Measurements from ENCODE around the gene KRT78. TPM values are rescaled to one million over a fixed set of nuclear protein-coding genes. Genes with fewer than 3 reads are reported as not detected.
"Not testable (repeated sequence)": the region's sequence is repeated elsewhere in the genome, so short reads cannot be mapped to it uniquely, and the experiment has no call there.

Gene KRT78
- total RNA-seq, 1 experiment from 2014 or later, result not detected

DNA sequence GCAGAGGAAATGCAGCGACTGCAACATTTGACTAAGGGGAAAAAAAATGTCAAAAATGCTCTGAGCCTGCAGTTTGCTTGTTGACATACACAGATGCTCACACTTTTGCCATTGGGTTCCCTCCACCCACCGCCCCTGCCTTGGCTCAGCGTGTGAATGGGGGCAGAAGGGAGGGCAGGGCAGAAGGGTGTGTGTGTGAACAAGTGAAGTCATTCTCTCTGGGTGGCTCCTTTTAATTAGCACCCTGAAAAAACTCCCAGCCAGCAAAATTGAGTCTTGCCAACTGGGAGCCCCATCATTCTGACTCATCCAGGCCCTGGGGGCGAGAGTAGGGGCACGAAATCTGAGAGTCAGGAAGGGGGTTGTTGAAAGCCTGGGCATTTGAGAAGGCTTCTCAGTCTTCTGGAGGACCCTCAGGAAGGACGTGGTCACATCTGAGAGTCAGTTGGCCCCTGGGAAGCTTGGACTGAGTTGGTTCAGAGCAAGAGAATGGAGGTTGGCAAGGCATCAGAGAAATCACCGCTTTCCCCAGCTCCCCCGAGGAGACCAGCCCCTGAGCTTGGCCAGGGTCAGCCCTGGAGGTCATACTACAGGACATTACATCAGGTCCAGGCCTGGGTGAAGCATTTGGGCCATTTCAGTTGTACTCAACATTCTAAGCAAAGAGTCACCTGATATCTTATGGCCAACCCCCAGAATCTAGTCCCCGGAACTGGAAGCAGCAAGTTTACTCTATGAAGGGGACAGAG is 22.7 kb upstream of the KRT78 start:
- peak; percentile 70 for DNase-seq (ENCODE audit: low spot score)

DNA sequence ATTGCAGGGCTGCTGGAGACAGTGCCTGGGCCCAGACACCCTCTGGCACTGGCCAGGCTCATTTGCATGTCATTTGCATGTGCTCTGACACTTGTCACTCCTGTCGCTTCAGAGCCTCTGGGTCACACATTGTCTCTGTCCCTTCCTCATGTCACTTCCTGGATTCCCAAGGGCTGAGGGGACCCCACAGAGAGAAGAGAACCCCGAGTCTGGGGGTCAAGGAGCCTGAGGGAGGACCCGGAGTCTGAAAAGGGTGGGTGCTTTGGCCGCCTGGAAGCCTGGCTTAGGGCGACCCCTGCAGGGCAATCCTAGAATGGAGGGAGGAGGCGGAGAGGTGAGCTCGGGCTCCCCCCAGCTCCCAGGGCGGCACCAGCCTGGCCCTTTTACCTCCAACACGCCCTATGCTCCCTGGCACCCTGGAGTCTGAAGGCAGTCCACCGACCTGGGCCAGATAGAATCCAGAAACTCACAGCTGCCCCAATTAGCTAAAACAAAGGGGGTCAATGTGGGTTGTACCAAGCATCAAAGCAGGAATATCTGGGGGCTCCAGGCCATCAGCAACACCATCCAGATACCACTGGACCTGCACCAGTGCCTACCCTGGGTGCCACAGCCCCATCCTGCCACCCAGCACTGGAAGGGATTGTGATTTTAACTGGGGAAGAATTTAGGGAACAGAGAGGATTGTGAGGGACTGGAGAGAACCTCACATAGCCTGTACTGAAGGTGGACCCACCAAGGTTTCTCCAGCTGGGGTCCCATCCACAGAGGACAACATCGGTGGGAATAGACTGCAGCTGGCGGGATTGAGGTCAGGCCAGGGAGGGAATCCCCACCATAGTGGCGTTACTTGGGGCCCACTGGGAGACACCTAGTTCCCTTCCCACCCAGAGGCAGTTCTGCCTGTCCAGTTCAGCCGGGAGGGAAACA is 21.8 kb upstream of the KRT78 start:
- DNase-seq (ENCODE audit: low spot score), result peak; percentile 47

DNA sequence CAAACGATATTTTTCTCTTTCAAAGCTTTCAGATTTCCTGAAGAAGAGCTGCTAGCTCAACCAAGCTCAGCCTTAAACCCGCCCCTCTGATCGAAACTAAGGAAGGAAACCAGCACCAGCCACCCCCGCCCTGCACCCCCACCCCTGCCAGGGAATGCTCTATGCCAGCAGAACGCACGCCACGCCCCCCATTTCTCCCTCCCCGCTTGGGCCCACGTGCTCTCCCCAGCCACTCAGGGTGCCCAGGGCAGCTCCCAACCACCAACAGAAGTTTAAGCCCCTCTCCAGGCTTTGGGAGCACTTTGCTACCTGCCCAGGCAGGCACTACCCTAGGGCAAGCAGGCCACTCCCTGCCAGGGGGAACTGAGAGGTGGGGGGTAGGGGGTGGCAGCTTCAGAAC is 18.8 kb upstream of the KRT78 start:
- no peak for DNase-seq (ENCODE audit: low spot score)

DNA sequence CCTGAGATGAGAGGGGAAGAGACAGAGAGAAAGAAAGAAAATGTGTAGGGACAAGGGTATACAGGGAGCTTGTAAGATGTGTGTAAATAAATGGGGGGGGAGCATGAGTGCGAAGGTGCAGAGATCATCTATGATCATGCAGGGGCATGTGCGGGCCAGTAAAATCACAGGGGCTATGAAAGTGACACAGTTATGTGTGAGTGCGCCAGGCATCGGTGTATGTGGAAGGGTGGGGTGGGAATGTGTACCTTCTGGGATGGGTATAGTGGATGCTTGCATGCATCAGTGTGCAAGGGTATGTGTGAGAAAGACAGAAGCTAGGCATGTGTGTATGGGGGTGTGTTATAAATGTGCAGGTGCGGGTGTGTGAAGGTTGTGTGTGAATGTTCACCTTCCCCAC is 18.4 kb upstream of the KRT78 start:
- no peak for DNase-seq (ENCODE audit: low spot score)

DNA sequence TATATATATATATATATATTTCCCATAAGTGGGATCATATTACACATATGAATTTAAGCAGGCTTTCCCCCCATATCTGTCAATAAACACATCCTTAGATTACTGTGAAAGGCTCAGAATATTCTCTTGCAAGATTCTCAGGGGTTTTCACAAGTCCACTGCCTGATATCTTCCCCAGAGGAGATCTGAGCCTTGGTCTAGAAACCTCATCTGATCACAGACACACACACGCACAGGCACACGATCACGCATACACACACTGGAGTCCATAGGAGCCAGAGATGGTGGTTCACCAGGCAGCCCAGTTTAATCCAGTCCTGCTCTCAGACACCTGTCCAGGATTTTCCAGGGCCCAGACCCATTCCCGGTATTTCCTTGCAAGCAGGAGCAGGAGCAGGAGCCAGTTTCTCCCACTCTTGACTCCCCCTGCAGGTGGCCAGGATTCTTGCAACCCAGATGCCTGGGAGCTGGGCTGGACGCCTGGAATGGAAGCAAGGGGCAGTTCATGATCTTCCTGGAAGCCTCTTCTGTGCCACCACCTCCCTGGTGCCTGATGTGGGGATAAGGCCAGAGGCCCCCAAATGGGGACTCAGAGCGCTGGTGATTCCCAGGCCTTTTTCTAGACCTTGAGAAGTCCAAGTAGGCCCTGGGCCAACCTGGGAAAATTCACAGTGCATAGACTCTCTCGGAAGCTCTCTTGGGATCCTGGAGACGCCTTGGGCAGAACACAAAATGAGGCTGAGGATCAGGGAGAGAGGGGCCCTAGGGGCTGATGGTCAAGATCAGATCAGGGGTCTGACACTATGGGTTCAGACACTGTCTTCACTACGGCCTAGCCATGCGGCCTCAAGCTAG is 16.5 kb upstream of the KRT78 start:
- DNase-seq (ENCODE audit: low spot score), result peak; percentile 64

DNA sequence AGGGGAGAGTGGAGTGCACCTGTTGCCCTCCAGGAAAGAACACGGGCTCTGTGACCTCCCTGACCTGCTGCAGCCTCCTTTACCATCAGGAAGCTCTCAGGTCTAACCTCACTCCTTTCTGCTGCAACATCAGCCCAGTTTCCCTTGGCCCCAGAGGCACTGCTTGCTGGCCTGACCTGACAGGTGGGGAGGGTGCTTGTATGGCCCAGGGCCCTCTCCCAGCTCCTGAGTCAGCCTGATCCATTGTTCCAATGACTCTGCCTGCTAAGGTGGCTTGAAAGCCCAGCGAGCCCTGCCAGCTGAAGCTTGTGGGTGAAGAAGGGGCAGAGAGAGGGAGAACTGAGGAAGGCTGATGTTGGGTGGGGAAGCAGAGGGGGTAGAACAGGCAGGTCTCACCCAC is 13.2 kb upstream of the KRT78 start:
- no peak for DNase-seq (ENCODE audit: low spot score)

DNA sequence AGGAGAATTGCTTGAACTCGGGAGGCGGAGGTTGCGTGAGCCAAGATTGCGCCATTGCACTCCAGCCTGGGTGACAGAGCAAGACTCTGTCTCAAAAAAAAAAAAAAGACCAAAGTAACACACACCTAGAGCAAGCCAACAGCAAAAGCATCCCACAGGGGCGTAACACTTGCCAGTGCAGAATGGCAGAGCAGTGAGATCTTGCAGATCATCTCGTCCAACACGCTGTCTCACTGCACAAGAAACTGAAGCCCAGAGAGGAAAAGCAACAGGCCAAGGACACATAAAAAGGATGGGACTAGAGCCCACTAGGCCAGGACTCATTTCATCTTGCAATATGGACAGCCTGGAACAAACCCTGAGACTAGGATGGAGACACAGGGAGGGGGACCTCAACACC is 12.7 kb upstream of the KRT78 start:
- no peak for DNase-seq (ENCODE audit: low spot score)

DNA sequence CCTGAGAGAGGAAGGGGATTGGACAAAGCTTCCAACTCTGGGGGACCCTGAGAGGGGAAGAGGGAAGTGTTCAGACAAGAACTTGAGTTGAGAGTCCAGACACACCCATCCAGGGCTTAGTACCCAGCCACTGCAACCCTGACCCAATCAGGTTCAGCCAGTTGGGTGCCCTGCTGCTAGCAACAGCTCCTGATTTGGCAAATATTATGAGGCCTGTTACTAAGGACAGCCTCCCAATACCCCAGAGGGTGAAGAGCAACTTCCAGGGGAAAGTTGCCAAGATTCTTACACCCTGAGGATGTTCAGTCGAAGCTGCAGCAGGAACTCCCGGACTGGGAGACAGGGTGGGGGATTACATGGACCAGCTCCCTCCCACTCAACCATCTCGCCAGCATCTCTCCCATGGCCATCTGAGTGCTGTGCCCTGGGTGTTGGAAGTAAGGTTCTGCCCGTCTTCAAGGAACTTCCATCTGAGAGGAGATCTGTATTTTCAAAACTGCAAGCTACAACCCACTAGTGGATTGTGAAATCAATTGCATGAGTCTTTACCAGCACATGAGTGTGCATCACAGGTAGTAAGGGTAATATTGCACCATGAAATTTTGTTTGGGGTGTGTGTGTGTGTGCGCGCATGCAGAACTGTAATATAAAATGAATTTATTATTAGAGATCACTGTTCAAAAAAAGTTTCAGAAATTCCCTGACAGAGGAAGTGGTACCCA is 11.5 kb upstream of the KRT78 start:
- no peak for DNase-seq (ENCODE audit: low spot score)

DNA sequence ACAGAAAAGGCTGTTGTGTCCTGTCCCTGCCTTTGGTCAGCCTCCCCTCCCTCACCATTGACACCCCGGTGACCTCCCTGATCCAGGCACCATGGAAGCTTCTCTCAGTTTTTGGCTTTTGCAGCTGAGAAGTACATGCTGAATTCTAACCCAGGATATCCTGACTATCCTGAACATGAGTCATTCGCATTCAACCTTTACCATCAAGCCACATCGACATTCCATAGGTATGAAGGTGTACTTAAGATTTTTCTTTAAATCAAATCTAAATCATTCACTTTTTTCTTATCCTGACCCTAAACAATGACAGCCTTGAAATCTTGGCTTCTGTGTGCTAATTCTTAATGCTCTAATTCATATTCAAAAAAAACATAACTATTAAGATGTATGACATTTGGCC is 8.7 kb upstream of the KRT78 start:
- no peak for DNase-seq (ENCODE audit: low spot score)

DNA sequence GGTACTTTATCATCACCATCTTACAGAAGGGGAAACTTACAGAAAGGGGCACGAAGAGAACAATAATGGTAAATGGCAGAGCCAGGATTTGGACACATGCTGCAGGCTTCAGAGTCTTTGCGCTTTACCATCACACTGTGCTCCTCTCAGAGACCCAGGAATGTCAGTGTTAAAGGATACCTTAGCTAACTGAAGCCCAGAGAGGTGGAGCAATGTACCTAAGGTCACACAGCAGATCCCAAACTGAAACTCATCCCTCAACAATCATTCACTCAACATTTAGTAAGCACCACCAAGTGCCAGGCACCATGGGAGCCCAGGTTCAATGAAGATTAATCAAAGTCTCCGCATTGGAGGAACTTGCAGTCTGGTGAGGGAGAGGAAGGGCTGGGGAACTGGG is 8.0 kb upstream of the KRT78 start:
- DNase-seq (ENCODE audit: low spot score), result no peak

DNA sequence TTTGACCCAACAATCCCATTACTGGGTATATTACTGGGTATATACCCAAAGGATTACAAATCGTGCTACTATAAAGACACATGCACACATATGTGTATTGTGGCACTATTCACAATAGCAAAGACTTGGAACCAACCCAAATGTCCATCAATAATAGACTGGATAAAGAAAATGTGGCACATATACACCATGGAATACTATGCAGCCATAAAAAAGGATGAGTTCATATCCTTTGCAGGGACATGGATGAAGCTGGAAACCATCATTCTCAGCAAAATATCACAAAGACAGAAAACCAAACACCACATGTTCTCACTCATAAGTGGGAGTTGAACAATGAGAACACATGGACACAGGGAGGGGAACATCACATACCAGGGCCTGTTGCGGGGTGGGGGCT is 7.3 kb upstream of the KRT78 start:
- DNase-seq (ENCODE audit: low spot score), result not testable (repeated sequence)

DNA sequence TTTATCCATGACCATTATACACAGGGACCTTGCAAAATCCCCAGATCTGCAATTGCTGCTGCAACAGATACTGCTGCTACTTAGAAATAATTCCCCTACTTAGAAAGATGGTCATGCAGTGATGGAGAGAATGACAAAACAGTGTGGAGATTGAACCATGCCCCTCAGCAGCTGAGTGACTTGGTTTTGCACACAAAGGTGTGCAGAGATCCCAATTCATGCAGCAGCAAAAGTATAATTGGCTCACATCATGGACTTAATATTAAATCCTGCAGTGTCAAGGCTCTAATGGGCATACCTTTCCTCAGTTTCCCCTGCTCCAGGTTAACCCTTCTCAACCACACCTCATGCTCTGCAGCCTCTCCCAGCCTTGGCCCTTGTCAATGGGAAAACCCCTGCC is 3.0 kb upstream of the KRT78 start:
- no peak for DNase-seq (ENCODE audit: low spot score)

DNA sequence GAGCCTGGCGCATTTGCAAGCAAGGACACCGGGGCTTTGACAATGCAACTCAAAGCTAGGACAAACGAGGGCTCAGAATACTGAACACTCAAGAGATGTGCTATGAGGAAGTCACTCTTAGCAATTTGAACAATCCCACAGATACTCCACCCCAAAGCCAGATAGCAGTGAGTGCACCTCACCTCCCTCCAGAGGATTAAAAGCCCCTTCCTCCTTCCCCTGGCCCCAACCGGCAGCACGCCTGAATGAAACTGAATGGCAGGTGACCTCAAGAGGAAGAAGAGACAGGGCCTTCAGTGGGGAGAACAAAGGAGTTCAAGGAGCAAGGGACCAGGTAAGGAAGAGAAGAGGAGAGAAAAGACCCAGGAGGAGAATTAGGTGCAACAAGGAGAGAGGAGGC is 1.9 kb upstream of the KRT78 start:
- no peak for DNase-seq (ENCODE audit: low spot score)

DNA sequence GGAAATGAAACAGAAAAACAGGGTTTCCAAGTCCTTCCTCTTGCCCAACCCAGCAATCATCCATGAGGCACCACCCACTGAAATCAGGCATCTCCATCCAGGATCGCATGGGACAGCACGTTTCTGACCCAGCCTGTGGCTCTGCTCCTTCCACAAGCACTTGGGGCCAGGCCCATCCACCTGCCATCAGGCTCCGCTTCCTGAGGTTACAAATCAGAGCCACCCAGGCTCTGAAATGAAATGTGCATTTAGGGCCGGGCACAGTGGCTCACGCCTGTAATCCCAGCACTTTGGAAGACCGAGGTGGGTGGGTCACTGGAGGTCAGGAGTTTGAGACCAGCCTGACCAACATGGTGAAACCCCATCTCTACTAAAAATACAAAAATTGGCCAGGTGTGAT is 717 bp upstream of the KRT78 start:
- DNase-seq (ENCODE audit: low spot score), result no peak

DNA sequence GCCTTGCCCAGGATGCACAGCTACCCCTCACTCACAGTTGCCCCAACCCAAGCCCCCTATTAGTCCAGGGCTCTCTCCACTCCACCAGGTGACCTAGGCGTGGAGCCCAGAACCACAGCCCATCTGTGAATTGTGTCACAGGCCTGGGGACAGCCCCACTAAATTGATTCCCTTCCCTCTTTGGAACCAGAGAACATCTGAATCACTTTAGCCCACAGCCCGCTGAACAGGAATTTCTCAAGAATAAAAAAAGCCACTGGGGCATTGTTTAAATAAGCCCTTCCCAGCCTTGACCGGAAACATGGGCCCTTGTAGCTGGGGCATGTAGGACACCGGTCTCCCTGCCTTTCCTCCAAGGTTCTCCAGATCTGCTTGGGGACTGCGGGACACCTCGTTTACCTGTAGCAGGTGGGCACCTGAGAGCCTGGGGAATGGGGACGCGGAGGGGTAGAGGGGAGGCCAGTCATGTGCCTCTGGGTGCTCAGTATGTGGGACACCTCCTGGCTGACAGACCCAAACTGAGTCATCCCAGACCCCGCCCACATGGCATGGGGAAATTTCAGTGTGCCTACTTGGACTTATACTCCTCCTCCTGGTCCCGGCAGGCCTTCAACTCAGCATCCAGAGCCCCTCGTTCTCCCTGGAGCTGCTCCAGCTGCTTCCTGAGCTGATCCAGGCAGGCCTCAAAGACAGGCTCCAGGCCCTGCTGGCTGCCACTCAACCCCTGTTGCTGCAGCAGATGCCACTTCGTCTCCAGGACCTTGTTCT is 1.3 kb downstream of the KRT78 start:
- peak; percentile 49 for DNase-seq (ENCODE audit: low spot score)

DNA sequence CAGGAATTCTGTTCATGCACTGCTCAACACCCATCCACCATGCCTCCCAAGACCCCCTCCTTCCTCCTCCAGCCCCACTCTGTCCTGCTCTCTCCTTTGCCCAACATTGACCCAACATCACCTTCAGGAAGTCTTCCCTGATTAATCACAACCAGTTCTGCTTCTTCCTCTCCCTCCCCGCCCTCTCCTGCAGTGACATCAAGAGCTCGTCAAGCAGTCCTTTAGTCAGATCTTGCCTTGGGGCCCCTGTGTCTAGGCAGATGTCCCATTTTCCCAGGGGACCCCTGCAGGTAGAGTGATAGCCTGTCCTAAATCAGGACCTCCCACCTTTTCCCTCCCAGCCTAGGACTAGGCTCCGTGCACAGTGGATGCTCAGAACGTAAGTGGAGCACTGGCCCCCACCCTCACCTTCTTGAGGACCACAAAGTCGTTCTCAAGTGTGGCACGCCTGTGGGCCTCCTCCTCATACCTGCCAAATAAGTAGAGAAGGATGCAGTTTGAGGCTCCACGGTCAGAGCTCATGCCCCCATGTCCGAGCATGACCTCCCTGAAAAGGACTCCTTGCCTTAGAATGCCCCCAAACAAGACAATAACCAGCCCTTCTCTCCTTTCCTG is 2.3 kb downstream of the KRT78 start:
- DNase-seq (ENCODE audit: low spot score), result no peak

DNA sequence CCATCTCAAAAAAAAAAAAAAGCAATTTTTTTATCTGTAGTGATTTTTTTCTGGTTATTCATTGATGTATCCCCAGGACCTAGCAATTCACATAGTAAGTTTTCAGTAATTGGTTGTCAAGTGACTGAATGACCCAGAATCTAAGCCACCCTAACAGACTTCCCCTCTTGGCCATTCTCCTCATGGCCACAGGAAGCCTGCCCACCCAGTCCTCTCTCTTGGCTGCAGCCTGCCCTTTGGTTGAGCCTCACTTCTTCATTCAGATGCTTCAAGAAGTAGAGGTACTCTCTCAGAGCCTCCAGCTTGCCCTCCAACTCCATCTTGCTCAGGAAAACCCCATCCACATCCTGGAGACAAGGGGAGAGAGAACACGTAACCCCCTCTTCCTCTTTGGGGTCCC is 2.8 kb downstream of the KRT78 start:
- no peak for DNase-seq (ENCODE audit: low spot score)

DNA sequence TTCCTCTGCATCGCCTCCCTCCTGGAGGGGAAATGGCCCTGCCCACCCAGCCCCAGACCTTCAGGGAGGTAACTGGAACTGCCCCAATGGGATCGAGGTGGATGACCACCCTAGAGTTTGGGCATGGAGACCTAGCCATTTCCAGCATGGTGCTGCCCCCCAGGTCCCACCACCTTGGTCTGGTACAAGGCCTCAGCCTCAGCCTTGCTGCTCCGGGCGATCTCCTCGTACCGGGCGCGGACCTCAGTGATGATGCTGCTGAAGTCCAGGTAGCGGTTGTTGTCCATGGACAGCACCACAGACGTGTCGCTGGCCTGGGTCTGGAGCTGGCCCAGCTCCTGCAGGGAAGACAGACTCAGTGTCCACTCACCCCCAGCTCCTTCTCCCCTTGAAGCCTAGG is 4.4 kb downstream of the KRT78 start:
- DNase-seq (ENCODE audit: low spot score), result no peak

DNA sequence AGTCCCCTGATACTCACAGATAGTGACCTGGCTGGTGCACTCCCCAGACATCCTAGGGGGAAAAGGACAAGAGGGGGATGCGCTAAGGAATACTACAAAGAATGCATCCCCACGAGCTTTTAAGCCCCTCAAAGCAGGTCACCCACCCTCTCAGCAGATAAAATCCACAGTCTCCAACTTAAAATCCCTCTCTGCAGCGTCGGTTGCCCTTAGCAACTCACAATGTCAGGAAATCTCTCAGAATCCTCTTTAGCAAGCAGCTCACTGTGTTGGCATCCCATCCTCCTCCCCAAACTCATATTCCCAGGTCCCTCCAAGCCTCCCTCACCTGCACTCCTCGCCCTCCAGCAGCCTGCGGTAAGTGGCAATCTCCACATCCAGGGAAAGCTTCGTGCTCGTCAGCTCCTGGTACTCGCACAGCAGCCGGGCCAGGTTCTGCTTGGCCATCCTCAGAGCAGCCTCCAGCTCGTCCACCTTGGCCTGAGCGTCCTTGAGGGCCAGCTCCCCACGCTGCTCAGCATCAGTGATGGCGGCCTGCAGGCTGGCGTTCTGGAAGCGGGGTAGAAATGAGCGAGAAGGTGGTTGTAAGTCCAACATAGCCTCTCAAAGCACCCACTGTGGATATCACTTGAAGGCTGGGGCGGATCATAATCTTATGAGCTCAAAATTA is 9.2 kb downstream of the KRT78 start:
- DNase-seq (ENCODE audit: low spot score), result no peak
